Measurements from ENCODE around the gene BCL2. TPM values are rescaled to one million over a fixed set of nuclear protein-coding genes. Genes with fewer than 3 reads are reported as not detected.

The BCL2 gene
- total RNA-seq, 1 experiment from 2014 or later = 2.5 TPM

- no peak overlapping the region for H3K27ac ChIP-seq (ENCODE audit: low read depth, low read length)
- no peaks in the 10 kb centered on the region for H3K79me2 ChIP-seq (ENCODE audit: insufficient read depth, low read length)
- BruUV-seq (replicated peaks) = no TSS peak
- DNase-seq (ENCODE audit: low read depth, low spot score) (no peak), ATAC-seq (no peak)
- TF ChIP-seq EZH2 (IDR thresholded peaks at IDR 0.05) = no peak
- no peak for TF ChIP-seq TCF7L2 (IDR thresholded peaks at IDR 0.05; ENCODE audit: borderline replicate concordance, extremely low read depth, insufficient read depth, insufficient read length)
- TF ChIP-seq SRF (IDR thresholded peaks at IDR 0.05; ENCODE audit: low read depth) = no peak
- no peak for TF ChIP-seq EGR1 (IDR thresholded peaks at IDR 0.05; ENCODE audit: low read depth)
- no peak for TF ChIP-seq JUND (IDR thresholded peaks at IDR 0.05)
- no peak overlapping the region for H3K4me3 ChIP-seq (replicated peaks in 1 of 2; ENCODE audit: low read depth in 1 of 2, low read length in 2 of 2)
- ChIA-PET CTCF (no interaction called here), POLR2A (no interaction called here), RAD21 (ENCODE audit: low non-redundant PET in 1 of 2, low total read pairs in 2 of 2, uncharacterized antibody in 2 of 2, unreplicated experiment in 2 of 2) (no interaction called here)
- no peaks in the 10 kb centered on the region for H3K36me3 ChIP-seq (ENCODE audit: control insufficient read depth in 1 of 2, insufficient read depth in 2 of 2, low read length in 2 of 2)
- H3K4me1 ChIP-seq (ENCODE audit: control insufficient read depth in 1 of 2, insufficient read depth in 2 of 2, low read length in 2 of 2) = no peaks in the 10 kb centered on the region
- no peak overlapping the region for H2AFZ ChIP-seq (ENCODE audit: low read depth, low read length, poor library complexity, severe bottlenecking)
- H3K4me2 ChIP-seq (ENCODE audit: low read length) = no peak overlapping the region
- no peak overlapping the region for H3K9ac ChIP-seq (ENCODE audit: low read length)
- peaks cover 42% of the 10 kb centered on the region for H3K27me3 ChIP-seq (ENCODE audit: insufficient read depth, low read length)
- intact Hi-C loops (cut with micrococcal nuclease) = no loop called here
- no peaks in the 10 kb centered on the region for H4K20me1 ChIP-seq (ENCODE audit: insufficient read depth)
- no peaks in the 10 kb centered on the region for H3K9me2 ChIP-seq (ENCODE audit: insufficient read depth)
- no peaks in the 10 kb centered on the region for H3K9me3 ChIP-seq (ENCODE audit: control insufficient read depth in 1 of 2, insufficient read depth in 1 of 2, low read depth in 1 of 2, low read length in 2 of 2)
Measured at GRCh38 chr18:63206433-63207142, 113.0 kb downstream of the BCL2 start.

GRCh38 chr18:63205791-63206252 is 113.7 kb downstream of the BCL2 start:
- DNase-seq (ENCODE audit: low read depth, low spot score) (no peak), ATAC-seq (no peak)
- intact Hi-C loops (cut with micrococcal nuclease) = no loop called here
- Histone ChIP-seq H3K27ac (ENCODE audit: low read depth, low read length) (no peak overlapping the region), H2AFZ (ENCODE audit: low read depth, low read length, poor library complexity, severe bottlenecking) (no peak overlapping the region), H3K4me3 (replicated peaks in 1 of 2; ENCODE audit: low read depth in 1 of 2, low read length in 2 of 2) (no peak overlapping the region), H3K79me2 (ENCODE audit: insufficient read depth, low read length) (no peaks in the 10 kb centered on the region), H4K20me1 (ENCODE audit: insufficient read depth) (no peaks in the 10 kb centered on the region), H3K9me3 (ENCODE audit: control insufficient read depth in 1 of 2, insufficient read depth in 1 of 2, low read depth in 1 of 2, low read length in 2 of 2) (no peaks in the 10 kb centered on the region), H3K9me2 (ENCODE audit: insufficient read depth) (no peaks in the 10 kb centered on the region), H3K4me2 (ENCODE audit: low read length) (no peak overlapping the region), H3K4me1 (ENCODE audit: control insufficient read depth in 1 of 2, insufficient read depth in 2 of 2, low read length in 2 of 2) (no peaks in the 10 kb centered on the region), H3K36me3 (ENCODE audit: control insufficient read depth in 1 of 2, insufficient read depth in 2 of 2, low read length in 2 of 2) (no peaks in the 10 kb centered on the region), H3K9ac (ENCODE audit: low read length) (no peak overlapping the region), H3K27me3 (ENCODE audit: insufficient read depth, low read length) (peaks cover 42% of the 10 kb centered on the region)
- ChIA-PET POLR2A (no interaction called here), CTCF (no interaction called here), RAD21 (ENCODE audit: low non-redundant PET in 1 of 2, low total read pairs in 2 of 2, uncharacterized antibody in 2 of 2, unreplicated experiment in 2 of 2) (no interaction called here)
- no TSS peak for BruUV-seq (replicated peaks)
- TF ChIP-seq SIN3A (IDR thresholded peaks at IDR 0.05; ENCODE audit: low read depth) (no peak), ATF3 (IDR thresholded peaks at IDR 0.05) (no peak), EGR1 (IDR thresholded peaks at IDR 0.05; ENCODE audit: low read depth) (no peak), ELF1 (IDR thresholded peaks at IDR 0.05; ENCODE audit: borderline replicate concordance, low read depth) (no peak), POLR2A (IDR thresholded peaks at IDR 0.05; ENCODE audit: borderline replicate concordance, extremely low read depth, insufficient read depth, insufficient read length) (no peak), FOSL1 (IDR thresholded peaks at IDR 0.05; ENCODE audit: low read depth) (no peak), RAD21 (IDR thresholded peaks at IDR 0.05; ENCODE audit: low read depth) (no peak), CTCF (IDR thresholded peaks at IDR 0.05 in 2 of 3, conservative IDR thresholded peaks at IDR 0.05 in 1 of 3; ENCODE audit: borderline replicate concordance in 1 of 3, insufficient read depth in 1 of 3, low read depth in 2 of 3, low read length in 2 of 3) (no peak), CBX3 (IDR thresholded peaks at IDR 0.05; ENCODE audit: low read depth) (no peak), ZFX (IDR thresholded peaks at IDR 0.05) (no peak), SP1 (IDR thresholded peaks at IDR 0.05; ENCODE audit: low read depth) (no peak), MAX (IDR thresholded peaks at IDR 0.05) (no peak), CEBPB (IDR thresholded peaks at IDR 0.05; ENCODE audit: low read depth) (no peak), JUND (IDR thresholded peaks at IDR 0.05) (no peak)
